A549 (cell line): ENCODE results near the gene SH3BP2.

Experiments used
- CTCF ChIP-seq: fragments of >200 bp; sonication (Bioruptor Twin); formaldehyde crosslinking; IDR thresholded peaks from 3 replicates; pipeline ENCODE4 v1.5.1; 2016
- ELK1 ChIP-seq: fragments of 150-350 bp; IDR thresholded peaks from 2 replicates; pipeline ENCODE4 v1.6.1; 2014; ENCODE audit warnings: low read depth, mild to moderate bottlenecking, low read length
- EP300 ChIP-seq, 2 experiments: fragments of >200 bp; sonication (Bioruptor Twin); formaldehyde crosslinking; IDR thresholded peaks; 2 replicates in 1 of 2; 3 replicates in 1 of 2; pipeline ENCODE4 v1.6.1; 2016 to 2017
- HMGXB4 ChIP-seq: fragments of 250-450 bp; sonication (Bioruptor Pico); IDR thresholded peaks from 2 replicates; pipeline ENCODE4 v1.5.0; 2021; ENCODE audit warnings: mild to moderate bottlenecking, moderate library complexity, borderline replicate concordance
- JUNB ChIP-seq: fragments of >200 bp; sonication (Bioruptor Twin); formaldehyde crosslinking; IDR thresholded peaks from 2 replicates; pipeline ENCODE4 v1.6.1; 2016
- MAFK ChIP-seq: fragments of 450-650 bp; IDR thresholded peaks from 2 replicates; pipeline ENCODE4 v1.6.1; 2014; ENCODE audit not compliant: partially characterized antibody
- MAZ ChIP-seq: fragments of 150-350 bp; IDR thresholded peaks from 2 replicates; pipeline ENCODE4 v1.6.1; 2014; ENCODE audit warnings: antibody characterized with exemption, low read depth, low read length, borderline replicate concordance
- MYC ChIP-seq: IDR thresholded peaks from 2 replicates; pipeline ENCODE4 v1.6.1; 2012; ENCODE audit warnings: mild to moderate bottlenecking, inconsistent platforms, low read length, improper control_type of control experiment, borderline replicate concordance
- NR3C1 ChIP-seq: fragments of >200 bp; sonication (Bioruptor Twin); formaldehyde crosslinking; IDR thresholded peaks from 3 replicates; pipeline ENCODE4 v1.6.1; 2017
- RFX5 ChIP-seq: fragments of 450-650 bp; IDR thresholded peaks from 2 replicates; pipeline ENCODE4 v1.7.1; 2014; ENCODE audit warnings: antibody characterized with exemption, mild to moderate bottlenecking, moderate library complexity
- SMC3 ChIP-seq: fragments of >200 bp; sonication (Bioruptor Twin); formaldehyde crosslinking; IDR thresholded peaks from 3 replicates; pipeline ENCODE4 v1.6.1; 2018; ENCODE audit warnings: inconsistent platforms

GRCh38 chr4:2744576-2745270 lies 48.2 kb upstream of the SH3BP2 start:
- no peak for TF ChIP-seq NR3C1
- no peak for TF ChIP-seq MYC
- TF ChIP-seq EP300 (IDR thresholded peaks at IDR 0.05), result no peak
- no peak for TF ChIP-seq CTCF
- no peak for TF ChIP-seq MAZ
- TF ChIP-seq MAFK, result no peak
- TF ChIP-seq SMC3, result no peak
- no peak for TF ChIP-seq HMGXB4
- TF ChIP-seq RFX5, result no peak
- no peak for TF ChIP-seq JUNB
- no peak for TF ChIP-seq ELK1
